ENCODE results near the gene AKAP13. TPM values are rescaled to one million over a fixed set of nuclear protein-coding genes. Genes with fewer than 3 reads are reported as not detected.
"Not testable (repeated sequence)": the region's sequence is repeated elsewhere in the genome, so short reads cannot be mapped to it uniquely, and the experiment has no call there.

The AKAP13 gene
- total and polyA plus RNA-seq, 7 donors: 21.6 to 142 (median 98.5) TPM

DNA sequence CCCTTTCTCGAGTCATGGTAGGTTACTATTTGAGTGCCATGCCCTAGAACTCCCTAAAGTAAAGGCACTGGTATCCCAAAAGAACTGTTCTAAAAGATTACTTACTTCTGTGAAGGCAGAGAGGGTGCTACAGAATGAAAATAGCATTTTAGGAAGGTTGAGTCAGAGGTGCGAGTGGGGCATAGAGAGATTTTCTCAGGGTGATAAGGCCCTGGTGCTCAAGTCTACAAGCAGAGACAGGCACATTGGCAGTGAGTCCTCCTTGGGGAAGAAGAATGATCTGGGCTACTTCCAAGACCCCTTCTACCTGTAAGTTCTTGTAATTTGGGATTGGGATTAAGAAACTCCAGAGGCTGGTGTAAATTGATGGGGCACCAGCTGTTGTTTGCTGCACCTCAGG, 96.7 kb downstream of the AKAP13 start:
- no peak for DNase-seq
- 96% methylated on average over 2 of the region's 2 CpGs for WGBS, 2 donors
- Histone ChIP-seq H3K4me1 (peaks cover 0 to 77% (median 48%) of the 10 kb centered on the region in 4 donors), H3K36me3 (no peaks in the 10 kb centered on the region), H3K27me3 (no peaks in the 10 kb centered on the region), H3K27ac (no peak overlapping the region), H3K9me3 (no peaks in the 10 kb centered on the region), H3K4me3 (no peak overlapping the region)
- intact Hi-C loops (cut with DNase I): no loop called here
- TF ChIP-seq, protein P1, sequence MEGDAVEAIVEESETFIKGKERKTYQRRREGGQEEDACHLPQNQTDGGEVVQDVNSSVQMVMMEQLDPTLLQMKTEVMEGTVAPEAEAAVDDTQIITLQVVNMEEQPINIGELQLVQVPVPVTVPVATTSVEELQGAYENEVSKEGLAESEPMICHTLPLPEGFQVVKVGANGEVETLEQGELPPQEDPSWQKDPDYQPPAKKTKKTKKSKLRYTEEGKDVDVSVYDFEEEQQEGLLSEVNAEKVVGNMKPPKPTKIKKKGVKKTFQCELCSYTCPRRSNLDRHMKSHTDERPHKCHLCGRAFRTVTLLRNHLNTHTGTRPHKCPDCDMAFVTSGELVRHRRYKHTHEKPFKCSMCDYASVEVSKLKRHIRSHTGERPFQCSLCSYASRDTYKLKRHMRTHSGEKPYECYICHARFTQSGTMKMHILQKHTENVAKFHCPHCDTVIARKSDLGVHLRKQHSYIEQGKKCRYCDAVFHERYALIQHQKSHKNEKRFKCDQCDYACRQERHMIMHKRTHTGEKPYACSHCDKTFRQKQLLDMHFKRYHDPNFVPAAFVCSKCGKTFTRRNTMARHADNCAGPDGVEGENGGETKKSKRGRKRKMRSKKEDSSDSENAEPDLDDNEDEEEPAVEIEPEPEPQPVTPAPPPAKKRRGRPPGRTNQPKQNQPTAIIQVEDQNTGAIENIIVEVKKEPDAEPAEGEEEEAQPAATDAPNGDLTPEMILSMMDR (IDR thresholded peaks at IDR 0.05): no peak
- no peak for TF ChIP-seq EP300 (IDR thresholded peaks at IDR 0.05)
- no peak for TF ChIP-seq POLR2A (IDR thresholded peaks at IDR 0.05)

DNA sequence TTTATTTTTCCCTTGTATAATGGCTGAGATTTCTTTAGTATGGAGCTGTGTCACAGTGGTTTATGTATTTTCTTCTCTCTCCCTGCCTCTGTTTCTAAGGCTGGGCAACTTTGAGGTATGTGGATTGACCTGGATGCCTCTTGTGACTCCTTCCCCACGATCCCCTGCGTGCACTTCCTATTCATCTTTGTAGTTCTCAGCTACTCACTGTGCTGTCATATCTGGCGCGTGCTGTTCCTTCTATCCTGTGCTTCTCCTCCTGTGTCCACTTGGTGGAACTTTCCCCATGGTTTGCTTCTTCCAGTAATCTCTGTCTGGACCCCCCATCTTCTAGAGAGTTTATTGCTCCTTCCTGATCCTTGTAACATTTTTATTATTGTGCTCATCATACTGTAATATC, 97.3 kb downstream of the AKAP13 start:
- 66 to 79% methylated on average over 4 of the region's 4 CpGs for WGBS, 2 donors
- DNase-seq: no peak
- Histone ChIP-seq H3K36me3 (no peaks in the 10 kb centered on the region), H3K9me3 (no peaks in the 10 kb centered on the region), H3K4me3 (no peak overlapping the region), H3K27ac (no peak overlapping the region), H3K27me3 (no peaks in the 10 kb centered on the region), H3K4me1 (peaks cover 0 to 84% (median 53%) of the 10 kb centered on the region in 4 donors)
- TF ChIP-seq POLR2A (IDR thresholded peaks at IDR 0.05): no peak
- TF ChIP-seq, protein P1 (IDR thresholded peaks at IDR 0.05): no peak
- intact Hi-C loops (cut with DNase I): no loop called here

DNA sequence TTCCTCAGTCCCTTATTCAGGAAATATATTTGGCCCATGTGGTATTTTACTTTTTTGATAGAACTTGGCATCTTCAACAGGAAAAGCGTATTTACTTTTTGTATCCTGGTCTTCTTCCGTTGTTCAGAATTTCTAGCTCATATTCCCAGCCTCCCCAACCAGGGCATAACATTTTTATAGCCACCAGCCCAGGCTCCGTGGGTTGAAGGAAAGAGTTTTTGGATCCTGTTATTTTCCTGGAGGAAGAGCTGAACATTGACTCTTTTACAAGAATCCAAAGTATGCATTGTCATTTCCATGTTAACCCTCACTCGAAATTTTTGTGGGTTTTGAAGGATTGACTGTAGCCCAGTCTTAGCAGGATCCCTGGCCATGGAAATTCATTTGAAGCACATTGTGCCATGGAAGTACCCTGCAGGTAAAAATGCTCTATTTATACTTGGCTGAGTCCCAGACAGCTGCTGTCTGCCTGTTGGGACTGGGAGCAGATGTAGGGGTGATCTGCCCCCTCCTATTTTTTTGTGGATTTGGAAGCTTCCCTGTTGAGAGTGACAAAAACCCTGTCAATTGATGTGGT, 98.8 kb downstream of the AKAP13 start:
- Histone ChIP-seq H3K4me1 (peaks cover 0 to 81% (median 44%) of the 10 kb centered on the region in 4 donors), H3K4me3 (no peak overlapping the region), H3K36me3 (no peaks in the 10 kb centered on the region), H3K9me3 (no peaks in the 10 kb centered on the region), H3K27ac (peak overlapping the region in 2 of 4 donors; percentile 17 to 18), H3K27me3 (no peaks in the 10 kb centered on the region)
- DNase-seq: no peak
- TF ChIP-seq POLR2A (IDR thresholded peaks at IDR 0.05) (no peak), POLR2AphosphoS5 (IDR thresholded peaks at IDR 0.05) (no peak), EP300 (IDR thresholded peaks at IDR 0.05) (no peak)
- TF ChIP-seq, protein P1 (IDR thresholded peaks at IDR 0.05): no peak
- 43 to 45% methylated on average over 4 of the region's 4 CpGs for WGBS, 2 donors
- intact Hi-C loops (cut with DNase I): no loop called here

DNA sequence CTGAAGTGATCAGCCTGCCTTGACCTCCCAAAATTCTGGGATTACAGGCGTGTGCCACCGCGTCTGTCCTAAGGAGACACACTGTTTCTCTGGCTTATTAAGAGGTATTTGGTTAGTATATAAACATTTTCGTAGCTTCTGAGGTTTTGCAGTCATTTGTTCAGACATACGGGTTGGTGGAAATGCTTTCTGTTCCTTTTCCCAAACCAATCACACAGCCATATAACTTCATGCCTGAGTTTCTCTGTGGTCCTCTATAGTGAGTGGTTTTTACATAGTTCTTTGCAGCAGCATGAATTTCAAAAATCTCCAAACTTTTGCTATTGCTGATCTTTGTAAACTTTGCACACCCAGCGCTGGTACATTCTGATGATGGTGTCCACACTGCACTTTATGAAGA, 100.5 kb downstream of the AKAP13 start:
- whole genome bisulfite sequencing, 2 donors: 77 to 82% methylated on average over 6 of the region's 6 CpGs
- Histone ChIP-seq H3K9me3 (no peaks in the 10 kb centered on the region), H3K4me1 (peaks cover 0 to 82% (median 49%) of the 10 kb centered on the region in 4 donors), H3K27ac (peak overlapping the region in 1 of 4 donors; percentile 6), H3K4me3 (no peak overlapping the region), H3K27me3 (no peaks in the 10 kb centered on the region), H3K36me3 (no peaks in the 10 kb centered on the region)
- intact Hi-C loops (cut with DNase I): loop anchor here (5.0 kb wide), 1 partner anchor 149 kb away; no protein-coding TSS in a partner anchor
- no peak for DNase-seq
- TF ChIP-seq POLR2AphosphoS5 (IDR thresholded peaks at IDR 0.05) (no peak), EP300 (IDR thresholded peaks at IDR 0.05) (no peak), POLR2A (IDR thresholded peaks at IDR 0.05) (no peak)
- TF ChIP-seq, protein P1 (IDR thresholded peaks at IDR 0.05): no peak

DNA sequence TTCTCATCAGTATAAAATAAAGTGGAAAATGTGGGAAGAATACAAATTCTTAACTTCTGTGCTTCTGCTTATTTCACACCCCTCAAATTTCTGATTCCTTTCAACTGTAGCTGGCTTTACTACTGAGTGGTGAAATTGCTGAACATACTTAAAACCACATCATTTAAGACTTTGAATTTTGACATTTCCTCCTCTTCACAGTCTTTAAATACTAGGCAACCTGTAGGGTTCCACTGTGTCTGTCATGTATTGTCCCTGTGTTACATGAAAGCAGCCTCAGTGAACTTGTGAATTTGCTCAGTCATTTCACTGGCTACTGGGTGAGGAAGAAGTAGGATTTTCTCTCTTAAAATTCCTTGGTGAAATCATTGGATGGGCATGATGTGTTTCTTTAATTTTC, 101.1 kb downstream of the AKAP13 start:
- not testable (repeated sequence) for H3K4me3 ChIP-seq, H3K36me3 ChIP-seq, H3K9me3 ChIP-seq, DNase-seq, H3K27me3 ChIP-seq
- H3K27ac ChIP-seq: peak overlapping the region in 1 of 4 donors; percentile 67
- intact Hi-C loops (cut with DNase I): loop anchor here (5.0 kb wide), 1 partner anchor 149 kb away; no protein-coding TSS in a partner anchor
- H3K4me1 ChIP-seq: peaks cover 0 to 85% (median 49%) of the 10 kb centered on the region in 4 donors
